Retina (tissue), 1 donor: ENCODE measurements around the gene CMSS1.

Source experiments
- DNase-seq: peaks from one replicate; pipeline ENCODE4 v3.0.0-alpha.2; 2016

CMSS1 gene

DNA sequence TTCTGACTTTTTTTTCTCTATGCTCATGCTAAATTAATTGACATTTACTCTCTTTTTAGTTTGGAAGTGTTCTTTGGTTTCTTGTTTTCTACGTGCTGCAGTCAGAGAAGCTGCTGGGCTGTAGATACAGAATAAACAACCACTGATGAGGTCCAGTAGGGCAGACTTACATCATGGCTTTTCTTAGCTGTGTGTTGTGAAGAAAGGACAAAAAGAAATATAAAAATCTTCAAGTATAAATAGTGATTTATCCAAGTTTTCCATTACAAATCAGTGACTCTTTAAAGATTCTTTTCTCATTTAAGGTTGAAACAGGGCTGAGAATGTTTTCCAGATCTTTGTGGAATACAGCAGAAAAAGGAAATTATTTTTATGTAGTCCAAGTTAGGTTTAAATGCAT lies 122.2 kb downstream of the CMSS1 start:
- DNase-seq, result no peak

DNA sequence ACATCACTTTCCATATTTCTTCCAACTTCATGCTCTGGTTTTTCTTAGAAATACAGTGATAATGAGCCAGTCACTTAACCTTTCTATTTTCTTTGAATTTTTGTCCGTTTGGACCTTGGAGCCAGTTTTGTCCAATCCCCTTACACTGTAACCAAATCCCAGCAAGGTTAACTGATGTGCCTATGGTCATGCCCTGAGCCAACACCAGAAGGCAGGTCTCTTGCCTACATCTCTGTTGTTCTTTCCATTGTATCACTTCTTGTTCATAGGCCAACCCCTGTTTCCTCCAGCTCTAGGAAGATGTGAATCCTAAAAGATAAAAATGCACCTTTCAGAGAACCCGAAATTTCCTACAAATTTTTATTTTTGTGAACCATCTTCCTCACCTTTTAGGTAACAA lies 122.7 kb downstream of the CMSS1 start:
- DNase-seq, result no peak

DNA sequence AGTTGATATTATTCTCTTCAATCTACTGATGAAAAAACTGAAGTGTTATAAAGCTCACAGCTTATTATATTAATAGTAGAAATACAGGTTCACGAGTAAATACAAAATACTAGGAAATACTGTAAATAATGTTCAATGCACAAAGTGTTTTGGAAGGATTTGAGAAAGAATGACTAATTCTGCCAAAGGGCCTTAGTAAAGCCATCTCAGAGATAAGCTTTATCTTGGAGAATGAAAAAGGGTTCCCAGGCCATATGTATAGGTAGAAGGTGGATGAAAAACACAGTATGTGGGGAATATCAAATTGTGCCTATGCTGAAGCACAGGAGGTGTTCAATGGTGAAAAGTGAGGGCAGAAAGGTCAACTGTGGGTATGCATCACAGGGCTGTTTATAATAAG lies 123.5 kb downstream of the CMSS1 start:
- DNase-seq, result no peak

DNA sequence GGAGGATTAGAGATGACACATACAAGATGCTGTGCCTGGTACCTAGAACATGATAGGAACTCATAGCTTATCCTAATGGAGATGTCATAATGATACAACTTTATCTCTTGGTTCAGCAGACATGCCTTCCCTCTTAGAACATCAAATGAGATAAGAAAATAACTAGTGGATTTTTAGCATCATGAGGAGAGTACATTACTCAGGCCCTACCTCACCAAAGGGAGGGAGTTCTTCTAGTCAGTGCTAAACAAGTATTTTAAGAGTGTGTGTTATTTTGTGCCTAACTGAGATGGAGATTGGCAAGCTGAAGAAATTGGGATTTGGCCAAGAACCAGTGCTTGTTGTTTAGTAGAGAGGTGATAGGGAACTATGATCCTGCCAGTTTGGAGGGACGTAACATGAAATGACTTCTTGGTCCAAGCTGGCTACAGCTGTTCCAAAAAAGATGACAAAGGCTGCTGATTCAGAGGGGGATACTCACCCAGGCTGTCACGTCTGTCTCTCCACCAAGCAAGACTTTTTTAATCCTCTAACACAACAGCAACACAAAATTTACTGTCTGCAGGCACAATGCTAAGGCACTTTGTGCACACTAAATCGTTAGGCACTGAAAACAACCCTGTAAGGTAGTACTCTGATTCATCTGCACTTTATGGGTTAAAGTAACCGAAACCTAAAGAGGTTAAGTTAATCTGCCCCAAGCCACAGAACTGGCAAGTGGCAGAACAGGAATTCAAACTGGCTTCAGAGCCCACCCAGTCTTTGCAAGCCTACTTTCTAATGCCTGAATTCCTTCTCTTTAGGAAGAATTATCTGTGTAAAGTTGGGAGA lies 126.5 kb downstream of the CMSS1 start:
- no peak for DNase-seq

DNA sequence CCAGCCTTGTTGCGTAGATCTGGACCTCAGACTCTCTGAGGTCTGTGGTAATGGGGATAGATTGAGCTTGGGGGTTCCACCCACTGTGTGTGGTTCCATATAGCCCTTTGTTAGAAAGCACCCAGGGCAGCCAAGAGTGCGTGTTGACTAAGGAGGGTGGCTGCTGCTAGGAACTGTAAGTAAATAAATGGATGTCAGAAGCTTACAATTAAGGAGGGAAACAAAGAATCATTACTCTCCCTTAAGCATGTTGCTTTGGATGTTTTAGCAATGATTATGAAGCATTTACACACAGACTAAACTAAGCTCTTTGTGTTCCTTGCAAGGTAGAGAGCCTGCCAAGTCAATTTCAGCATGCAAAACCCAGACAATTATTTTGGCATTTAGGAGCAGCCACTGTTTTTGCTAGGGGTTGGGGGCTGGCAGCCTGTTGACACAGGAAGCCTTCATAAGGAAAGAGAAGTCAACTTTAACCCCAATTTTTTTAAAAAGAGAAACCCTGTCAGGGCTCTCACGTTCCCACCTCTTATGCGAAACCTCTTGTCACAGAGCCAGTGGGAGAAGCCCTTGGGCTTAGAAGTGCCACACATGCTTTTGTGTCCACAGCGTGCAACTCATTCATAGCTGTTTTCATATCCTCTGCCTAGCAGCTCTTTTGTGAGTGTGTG lies 127.8 kb downstream of the CMSS1 start:
- no peak for DNase-seq

DNA sequence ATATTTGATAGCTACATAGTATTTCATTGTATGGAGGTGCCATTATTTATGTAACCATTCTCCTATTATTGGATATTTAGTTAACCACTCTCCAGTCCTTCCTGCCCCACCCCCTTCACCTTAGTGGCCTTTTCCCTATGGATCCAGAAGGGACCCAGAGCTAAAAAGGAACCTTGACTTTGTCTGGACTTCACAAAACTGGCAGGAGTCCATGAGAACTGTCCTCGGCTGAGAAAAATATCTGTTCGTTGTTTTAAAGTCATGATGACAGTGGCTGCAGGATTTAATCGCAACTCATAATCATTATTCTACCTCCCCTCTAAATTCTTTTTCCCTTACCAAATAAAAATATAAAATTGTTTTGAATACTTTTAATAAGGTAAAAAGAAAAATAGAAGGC lies 129.7 kb downstream of the CMSS1 start:
- DNase-seq, result no peak

DNA sequence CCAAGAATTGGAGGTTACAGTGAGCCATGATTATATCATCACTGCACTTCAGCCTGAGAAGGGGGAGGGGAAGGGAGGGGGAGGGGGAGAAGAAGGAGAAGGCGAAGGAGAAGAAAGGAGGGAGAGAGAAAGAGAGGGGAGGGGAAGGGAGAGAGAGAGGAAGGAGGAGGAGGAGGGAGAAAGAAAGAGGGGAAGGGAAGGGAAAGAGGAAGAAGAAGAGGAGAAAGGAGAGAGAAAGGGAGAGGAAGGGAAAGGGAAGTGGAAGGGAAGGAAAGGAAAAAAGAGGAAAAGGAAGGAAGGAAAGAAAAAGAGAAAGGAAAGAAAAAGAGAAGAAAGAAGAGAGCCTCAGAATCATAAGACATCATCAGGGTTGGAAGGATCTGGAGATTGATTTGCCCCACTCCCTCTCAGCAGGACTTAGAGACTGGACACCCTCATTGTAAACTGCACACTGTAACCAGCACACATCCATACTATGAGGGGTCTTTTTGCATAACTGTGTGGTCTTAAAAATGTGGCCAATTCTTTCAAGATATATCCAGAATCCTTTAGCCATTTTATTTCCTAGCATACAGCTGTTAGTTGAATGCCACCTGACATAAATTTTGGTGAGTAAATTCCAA lies 130.9 kb downstream of the CMSS1 start:
- no peak for DNase-seq

DNA sequence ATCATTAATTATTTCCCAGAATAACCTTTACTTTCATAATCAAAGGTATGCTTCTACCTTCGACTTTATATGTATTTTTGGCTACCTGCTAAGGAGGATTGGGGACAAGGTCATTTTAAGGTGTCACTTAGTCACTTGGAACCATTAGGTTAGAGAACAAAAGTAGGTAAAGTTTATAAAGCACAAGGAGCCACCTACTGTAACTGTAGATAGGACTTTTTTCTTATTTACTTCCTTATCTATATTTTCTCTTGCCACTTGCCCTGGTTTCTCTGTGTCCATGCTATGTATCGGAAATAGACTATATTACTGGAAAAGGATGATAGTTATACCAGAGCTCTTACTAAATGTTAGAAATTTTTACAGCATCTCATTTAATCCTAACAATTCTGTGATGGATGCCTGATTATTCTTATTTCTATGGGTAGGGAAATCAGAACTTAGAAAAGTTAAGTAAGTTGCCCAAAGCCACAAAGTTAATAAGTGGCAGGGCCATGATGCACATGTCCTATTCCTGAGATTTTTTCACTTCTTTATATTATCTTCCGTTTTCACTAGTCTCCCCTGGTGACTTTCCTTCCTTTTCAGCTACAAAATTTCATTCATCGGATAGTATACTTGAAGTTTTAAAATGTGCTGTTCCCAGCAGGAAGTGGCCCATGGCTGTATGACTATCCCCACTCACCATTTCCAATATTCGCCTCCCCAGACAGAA lies 132.5 kb downstream of the CMSS1 start:
- no peak for DNase-seq

DNA sequence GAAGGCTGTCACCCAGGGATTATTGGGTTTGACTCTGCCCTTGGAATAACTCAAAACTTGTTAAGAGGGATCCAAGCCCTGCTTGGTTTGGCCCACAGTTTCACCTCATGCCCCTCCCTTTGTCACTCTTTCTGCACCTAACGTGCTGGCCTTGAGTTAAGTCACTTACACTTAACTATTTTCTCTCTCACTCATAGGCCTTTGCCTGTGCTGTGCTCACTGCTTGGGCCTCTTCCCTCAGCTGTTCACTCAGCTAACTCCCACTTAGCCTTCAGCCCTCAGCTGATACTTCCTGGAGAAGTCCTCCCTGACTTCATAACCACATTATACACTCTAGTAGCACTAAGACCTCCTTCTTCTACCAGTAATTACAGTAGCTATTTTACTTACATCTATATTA lies 133.3 kb downstream of the CMSS1 start:
- DNase-seq, result no peak

DNA sequence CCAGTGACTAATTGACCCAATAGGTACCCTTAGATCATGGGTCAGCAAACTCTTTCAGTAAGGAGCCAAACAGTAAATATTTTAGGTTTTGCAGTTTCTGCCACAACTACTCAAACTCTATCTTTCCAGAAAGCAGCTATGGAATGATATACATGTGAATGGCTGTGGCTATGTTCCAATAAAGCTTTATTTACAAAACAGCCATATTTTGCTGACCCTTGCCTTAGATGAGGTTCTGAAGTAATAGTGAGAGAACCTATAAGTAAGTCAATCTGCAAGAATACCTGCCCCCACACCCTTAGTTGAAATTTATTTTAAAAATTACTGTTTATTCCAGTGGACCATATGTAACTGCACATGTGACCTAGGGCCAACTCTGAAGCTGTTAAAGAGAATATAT lies 134.0 kb downstream of the CMSS1 start:
- no peak for DNase-seq

DNA sequence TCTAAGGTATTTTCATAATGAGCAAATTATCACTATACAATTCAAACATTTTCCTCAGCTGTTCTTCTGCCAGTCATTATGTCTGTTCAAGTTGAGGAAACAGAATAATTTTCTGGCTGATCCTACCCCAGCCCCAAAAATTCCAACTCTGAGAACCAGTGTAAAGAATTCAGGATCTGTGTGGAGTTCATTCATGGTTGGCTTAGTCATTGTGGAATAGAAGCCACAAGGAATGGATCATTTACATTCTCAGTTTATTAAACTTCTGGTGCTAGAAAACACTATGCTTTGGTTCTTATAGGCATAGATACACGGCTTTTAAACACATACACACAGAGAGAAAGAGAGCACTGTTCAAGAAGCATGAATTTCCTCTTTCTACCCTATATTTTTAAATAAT lies 134.6 kb downstream of the CMSS1 start:
- no peak for DNase-seq

DNA sequence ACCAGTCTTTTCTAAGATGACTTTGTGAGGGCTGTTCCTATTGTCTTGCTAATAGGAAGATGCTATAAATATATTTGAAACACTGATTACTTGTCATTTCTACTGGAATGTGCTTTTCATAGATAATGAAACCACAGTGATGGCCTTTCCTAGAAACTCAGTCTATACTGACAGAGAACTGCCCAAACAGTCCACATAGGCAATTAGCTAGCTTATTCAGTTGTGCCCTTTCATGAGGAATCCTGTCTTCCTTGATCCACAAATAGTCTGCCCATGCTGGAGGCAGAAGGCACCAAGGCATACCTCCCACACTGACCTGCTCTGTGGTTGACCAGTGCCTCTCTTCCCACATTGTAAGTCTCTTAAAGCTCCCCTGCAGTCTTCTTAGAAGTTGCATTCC lies 135.9 kb downstream of the CMSS1 start:
- no peak for DNase-seq

DNA sequence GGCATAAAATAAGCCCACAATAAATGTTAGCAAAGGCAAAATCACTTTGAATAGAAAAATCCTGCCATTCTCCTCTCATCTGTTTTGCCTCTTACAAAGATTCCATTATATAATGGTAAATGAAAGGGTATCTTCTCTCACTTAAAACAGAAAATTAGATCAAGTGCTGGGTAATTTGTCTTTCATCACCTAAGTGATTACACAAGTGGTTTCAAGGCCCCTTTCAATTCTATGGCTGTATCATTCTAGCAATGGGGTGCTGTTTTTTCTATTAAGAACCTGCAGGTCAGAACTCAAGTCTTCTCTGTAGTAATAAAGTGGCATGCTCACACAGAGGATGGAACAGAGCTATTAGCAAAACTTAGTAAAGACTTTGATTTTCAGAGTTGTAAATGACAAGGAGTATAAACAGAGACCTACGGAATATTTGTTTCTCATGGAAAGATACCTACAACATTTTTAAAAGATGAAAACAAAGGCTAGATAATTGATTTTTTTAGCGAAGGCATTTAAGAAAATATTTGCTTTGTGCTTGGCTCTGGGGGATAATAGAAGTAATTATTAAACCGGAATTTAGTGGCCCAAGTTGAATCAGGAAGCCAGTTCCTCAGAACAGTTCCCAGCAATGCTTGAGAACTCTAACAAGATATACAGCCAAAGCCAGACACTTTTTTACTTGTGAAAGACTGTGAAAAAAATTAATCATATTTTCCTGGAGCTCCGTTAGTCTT lies 137.4 kb downstream of the CMSS1 start:
- DNase-seq, result no peak

DNA sequence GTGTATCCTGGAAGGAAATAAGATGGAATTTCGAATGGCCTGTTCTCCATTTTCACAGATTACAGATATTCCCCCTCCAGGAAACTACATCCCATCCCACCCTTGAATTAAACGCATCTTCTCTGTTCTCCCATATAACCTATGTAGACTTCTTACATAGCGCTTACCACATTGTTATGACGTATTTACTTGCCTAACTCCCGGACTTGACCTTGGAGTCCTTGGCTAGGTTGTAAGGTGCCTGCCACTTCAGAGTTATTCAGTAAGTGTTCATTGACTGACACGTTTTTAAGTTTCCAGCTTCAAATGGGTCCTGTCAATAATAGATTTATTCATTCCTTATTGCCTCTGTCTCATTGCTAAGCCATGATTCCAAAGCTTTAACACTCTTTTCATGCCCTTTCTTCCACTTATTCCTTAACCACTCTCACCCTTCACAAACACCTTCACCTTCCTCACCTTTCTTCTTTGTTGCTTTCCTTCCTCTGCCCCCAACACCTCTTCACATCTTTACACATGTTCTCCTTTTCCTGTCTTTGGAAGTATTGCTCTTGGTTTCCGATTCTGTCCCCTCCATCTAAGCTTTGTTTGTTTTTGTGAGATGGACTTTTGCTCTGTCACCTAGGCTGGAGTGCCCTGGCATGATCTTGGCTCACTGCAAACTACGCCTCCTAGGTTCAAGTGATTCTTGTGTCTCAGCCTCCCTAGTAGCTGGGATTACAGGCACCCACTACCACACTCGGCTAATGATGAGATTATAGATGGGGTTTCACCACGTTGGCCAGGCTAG lies 138.3 kb downstream of the CMSS1 start:
- DNase-seq, result no peak

DNA sequence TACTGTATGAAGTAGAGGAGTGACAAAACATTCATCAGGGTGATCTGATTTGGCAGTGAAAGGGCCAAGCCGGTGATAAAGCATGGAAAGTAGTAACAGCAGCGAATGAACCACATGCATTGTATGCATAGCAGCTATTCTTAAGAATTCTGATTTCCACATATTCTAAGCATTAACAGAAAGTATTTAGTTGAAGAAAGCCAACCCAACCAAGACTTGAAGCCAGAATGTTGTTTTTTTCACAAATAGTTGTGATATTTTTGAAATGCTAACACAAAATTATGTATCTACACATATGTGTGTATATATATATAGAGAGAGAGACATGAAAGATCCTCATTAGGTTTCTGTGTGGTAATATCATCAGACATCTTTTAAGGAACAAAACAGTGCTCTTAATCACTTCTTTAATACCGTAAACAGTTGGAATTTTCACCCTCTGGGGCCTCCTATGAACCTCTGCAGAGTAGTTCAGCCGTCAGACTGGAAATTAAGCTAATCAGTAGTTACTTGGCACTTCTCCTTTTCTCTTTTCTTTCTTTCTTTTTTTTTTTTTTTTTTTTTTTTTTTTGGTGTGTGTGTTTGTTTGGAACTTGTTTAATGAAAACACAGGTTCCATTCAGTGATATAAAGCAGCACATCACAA lies 139.6 kb downstream of the CMSS1 start:
- DNase-seq, result no peak

DNA sequence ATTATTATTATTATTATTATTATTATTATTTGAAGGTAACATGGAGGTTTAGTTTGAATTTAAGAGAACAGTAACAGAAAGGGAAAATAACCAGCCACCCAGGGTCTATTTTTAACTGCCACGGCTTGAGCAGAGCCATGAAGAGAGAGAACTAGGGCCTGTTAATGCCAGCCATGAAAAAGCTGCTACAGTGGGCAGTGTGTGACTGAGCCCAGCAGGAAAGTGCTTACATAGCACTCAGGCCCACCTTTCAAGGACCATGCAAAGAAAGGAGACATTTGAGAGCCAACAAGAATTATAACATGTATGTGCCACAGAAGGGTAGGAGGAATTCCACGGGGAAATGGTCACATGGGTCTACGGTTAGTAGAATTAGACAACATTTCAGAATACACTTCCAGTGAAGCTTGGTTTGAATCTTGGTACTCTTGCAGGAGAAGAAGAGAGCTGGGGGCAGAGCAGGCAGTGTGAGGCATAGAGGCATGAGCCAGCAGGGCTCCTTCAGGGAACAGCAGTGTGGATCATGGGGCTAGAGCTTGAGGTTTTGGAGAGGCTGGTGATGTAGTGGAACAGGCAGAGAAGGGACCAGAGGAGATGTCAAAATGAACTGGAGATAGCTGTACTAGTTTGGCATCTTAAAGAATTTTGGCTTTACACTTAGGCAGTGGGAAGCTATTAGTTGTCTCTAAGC lies 140.7 kb downstream of the CMSS1 start:
- no peak for DNase-seq

DNA sequence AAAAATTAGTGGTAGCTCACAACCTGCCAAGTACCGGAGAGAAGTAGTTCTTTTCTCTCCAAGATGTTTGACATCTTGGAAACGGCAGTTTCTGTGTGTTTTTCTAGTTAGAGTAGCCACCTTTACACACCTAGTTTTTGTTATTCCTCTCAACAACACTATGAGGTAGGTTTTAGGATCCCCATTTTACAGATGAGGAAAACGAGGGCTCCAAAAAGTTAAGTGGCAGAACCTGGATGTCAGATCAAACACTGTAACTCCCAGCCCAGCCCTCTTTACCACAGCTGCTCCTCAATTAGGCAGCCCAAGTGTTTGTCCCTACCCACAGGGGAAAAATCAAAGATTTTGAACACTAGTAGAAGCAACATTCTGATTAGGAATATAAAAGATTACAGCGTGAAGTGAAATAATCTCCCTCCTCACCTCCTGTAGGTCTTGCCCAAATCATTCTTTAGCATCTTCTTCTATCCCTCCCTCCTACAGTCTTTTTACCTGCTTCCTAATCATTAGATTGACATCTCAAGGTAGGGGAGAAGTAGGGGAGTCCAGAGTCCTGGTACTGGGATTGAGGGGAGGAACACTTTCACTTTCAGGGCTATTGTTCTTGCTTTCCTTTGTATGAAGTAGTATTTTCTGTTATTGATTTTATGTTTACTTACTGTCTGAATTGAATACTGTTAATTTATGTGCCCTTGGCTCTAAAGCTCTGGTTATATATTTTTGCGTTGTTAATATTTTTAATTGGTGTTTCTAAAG lies 142.6 kb downstream of the CMSS1 start:
- DNase-seq, result no peak

DNA sequence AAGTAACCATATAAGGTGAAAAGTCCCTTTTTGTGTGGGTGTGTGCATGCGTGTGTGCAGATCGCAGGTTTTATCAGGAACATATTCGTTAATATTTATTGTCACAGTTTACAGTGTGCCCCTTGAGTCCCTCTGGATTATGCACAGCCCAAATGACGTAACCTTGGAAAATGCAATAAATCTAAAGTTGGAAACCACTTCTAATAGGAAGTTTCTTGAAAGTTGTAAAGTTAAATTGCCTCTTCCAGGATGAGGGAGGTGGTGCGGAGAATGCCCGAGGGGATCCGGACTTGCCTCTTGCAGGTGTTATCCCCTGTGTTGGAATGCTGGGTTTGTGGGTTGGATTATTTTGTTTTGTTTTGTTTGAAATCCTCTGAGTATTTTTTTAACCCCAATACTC lies 143.3 kb downstream of the CMSS1 start:
- no peak for DNase-seq

DNA sequence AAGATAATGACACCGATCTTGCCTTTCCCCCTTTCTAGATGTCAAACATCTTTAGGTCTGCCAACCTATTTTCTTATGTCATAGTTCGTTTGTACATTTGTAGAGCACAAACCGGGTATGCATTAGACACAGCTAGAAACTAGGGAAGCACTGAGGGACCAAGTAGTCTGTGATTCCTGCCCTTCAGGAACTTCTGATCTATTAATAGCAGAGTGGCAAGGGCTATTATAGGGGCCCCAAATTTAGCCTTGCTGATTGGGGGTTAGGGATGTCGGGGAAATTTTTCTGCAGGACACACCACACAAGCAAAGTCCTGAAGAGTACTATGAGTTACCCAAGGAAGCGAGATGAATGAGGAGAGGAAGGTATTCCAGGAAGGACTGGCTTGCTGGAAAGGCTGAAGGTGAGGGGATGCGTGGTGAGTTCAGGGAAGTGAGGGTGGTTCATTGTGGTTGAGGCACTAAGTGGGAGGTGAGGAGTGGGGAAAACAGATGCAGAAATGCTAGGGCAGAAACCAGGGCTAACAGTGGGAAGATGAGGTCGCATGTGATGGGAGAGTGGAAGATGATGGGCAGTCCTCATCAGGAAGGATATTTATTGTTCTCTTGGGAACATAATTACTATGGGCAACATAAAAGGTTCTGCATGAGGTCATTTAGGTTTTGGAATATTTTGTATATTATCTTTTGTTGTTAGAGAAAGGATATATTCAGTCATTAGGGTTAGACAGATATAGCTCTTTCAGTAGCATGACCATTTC lies 144.3 kb downstream of the CMSS1 start:
- no peak for DNase-seq
